GM19043 (cell line): ENCODE data around the gene TENT4B.

Experiments used
- ATAC-seq: cut with Tn5 transposase; IDR thresholded peaks from one replicate; pipeline ENCODE4 v1.9.1; 2021; ENCODE audit warnings: low read depth; ENCODE audit not compliant: unreplicated experiment

The TENT4B gene

DNA sequence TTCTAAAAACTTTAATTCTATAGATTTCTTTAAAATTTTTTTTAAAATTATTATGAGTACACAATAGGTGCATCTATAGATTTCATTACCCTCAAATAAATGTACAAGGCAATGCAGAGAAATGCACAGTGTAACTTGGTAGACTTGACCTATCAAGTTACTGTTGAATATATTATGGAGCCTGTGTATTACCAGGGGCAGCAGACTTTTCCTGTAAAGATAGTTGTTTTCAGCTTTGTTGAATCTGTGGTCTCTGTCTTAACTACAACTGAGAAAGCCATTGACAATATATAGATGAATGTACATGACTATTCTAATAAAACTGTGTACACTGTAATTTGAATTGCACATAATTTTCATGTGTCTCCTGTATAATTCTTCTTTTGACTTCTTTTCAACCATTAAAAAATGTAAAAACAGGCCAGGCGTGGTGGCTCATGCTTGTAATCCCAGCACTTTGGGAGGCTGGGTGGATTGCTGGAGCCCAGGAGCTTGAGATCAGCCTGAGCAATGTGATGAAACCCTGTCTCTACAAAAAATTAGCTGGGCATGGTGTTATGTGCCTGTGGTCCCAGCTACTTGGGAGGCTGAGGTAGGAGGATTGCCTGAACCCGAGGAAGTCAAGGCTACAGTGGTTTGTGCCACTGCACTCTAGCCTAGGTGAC lies 39.4 kb downstream of the TENT4B start:
- no peak for ATAC-seq

DNA sequence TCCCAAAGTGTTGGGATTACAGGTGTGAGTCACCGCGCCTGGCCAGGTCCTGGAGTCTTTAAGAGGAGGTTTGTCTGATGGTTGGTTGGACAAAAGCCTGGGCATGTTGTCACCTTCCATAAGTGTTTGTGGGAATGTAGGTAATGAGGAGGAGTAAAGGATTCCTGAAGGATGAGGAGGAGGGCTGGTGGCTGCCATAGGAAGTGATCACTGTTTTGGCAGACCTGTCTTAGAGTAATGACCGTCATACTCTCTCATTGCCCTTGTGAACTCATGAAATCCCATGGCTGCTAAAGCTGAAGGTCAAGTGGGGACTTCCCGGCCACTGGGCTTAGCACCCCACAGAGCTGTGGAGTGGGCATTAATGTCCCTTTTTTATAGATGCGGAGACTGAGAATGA lies 40.5 kb downstream of the TENT4B start:
- no peak for ATAC-seq

DNA sequence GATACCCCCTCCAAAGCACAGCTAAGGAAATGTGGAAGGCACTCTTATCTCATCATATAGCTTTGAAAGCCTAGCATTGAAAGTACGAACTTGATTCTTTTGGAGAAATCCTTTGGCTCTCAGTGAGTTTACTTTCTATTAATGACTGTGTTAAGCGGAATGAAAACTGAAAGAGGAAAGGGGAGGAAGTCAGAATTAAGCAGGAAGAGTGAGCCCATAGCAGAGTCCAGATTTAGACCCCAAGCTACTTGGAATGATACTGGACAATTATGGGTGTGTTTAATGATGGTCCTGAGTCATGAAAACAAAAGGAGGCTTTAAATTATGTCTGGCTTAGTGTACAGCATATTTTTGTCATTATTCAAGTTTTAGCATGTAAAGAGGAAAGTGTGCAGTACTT lies 42.2 kb downstream of the TENT4B start:
- no peak for ATAC-seq

DNA sequence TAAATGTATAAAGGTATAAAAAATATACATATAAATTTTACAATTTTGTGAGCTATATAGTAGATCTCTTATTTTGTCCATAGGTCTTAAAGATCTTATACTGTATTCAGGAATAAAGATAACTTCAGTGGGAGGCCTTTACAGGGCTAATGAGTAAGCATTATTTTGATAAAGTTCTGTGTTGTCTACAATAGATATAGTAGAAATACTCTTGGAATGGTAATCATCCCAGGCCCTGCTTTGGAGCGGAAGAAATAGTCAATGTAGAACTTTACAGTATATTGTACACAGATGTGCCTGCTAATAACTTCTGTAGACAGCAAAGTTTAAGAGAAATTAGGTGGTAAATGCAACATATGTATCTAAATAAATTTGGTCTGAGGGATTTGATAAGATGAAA lies 42.6 kb downstream of the TENT4B start:
- no peak for ATAC-seq

DNA sequence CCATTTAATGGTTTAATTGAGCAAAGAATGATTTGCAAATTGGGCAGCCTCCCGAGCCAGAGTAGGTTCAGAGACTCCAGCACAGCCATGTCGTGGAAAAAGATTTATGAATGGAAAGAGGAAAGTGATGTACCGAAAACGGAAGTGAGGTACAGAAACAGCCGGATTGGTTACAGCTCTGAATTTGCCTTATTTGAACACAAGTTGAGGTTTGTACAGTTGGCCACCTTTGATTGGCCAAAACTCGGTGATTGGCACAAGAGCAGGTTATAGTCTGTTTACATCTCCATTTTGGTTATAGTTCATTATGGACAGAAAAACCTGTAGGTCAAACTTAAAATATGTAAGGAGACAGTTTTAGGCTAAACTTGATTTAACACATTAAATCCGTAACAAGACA lies 44.5 kb downstream of the TENT4B start:
- no peak for ATAC-seq

DNA sequence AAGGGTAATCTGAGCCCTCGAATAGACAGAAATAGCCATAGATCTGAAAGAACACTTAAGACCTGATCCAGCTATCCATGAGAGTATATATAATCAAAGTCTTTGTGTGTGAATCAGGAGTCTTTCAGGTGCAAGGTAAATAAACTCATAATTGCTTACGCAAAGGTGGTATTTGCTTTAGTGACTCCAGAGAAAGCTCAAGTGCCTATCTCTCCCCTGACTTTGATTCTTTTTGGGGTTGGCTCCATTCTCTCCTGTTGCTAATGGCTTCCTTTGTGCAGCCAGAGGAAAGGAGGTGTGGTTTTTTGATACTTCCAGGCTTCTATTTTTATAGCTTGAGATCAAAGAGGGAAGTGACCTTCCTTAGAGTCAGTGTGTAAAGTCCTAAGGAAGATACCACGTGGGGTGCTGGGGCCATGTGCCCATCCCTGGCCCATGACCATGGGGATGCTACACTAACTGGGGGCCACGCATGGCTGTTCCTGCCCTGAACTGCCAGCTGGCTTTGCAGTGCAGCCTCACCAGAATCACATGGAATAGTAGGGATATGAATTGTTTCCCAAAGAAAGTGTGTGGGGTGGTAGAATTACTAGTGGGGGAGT lies 45.8 kb downstream of the TENT4B start:
- ATAC-seq = no peak

DNA sequence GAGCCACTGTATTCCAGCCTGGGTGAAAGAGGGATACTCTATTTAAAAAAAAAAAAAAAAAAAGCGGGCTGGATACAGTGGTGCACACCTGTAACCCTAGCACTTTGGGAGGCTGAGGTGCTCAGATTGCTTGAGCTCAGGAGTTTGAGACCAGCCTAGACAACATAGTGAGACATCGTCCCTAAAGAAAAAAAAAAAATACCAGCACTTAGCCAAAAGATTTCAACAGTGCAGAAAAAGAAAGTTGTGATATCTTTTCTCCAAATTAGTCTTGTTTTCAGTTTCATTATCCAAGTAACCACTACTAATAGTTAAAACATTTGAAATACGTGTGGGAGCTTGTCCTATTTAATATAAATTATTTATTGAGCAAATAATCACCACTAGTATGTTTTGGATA lies 48.7 kb downstream of the TENT4B start:
- no peak for ATAC-seq

DNA sequence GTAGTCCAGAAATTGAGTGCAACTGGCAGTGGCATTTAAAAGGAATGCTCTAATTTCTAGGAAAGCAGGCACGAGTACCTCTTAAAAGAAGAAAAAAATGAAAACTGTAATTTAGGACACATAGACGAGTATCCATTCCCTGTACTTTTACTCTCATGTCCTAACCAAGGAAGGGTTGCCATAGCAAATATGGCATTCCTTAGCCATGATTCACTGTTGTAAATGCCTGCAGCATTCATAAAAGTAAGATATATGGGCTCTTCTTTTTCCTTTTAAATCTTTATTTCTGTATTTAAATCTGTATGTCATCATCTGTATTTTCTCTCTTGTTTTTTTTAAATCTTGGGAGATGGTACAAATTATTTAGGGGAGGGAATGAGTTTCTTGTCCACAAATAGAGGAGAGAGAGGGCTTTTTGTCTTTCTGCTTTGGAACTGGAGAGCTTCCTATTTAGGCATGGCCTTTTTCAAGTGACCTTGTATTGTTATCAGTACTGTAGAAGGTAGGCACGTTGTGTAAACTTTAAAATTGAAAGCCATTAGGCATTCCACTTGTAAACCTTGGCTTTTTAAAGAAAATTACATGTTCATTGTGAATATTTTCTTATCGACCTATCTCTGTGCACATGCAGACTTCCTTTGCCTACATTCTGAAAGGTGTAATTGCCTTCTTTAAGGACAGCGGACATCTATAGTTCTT lies 50.0 kb downstream of the TENT4B start:
- no peak for ATAC-seq

DNA sequence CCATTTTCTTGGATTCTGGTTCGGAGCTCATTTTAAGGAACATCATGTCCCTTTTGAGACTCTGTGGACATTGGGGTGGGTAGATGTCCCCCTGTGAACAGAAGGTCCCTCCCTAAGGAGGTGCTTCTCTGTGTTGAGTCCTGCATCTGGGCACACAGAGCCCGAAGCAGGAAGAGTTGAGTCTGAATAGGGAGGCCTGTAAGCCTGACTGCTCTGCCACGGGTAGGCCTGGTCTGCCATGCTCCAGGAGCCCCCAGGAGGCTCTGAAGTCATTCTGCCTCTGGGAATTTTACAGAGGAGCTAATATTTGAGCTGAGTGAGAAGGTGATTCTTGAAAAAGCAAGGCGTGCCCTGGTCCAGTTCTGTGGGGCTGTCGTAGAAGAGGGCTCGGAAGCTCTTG lies 50.6 kb downstream of the TENT4B start:
- ATAC-seq = no peak

DNA sequence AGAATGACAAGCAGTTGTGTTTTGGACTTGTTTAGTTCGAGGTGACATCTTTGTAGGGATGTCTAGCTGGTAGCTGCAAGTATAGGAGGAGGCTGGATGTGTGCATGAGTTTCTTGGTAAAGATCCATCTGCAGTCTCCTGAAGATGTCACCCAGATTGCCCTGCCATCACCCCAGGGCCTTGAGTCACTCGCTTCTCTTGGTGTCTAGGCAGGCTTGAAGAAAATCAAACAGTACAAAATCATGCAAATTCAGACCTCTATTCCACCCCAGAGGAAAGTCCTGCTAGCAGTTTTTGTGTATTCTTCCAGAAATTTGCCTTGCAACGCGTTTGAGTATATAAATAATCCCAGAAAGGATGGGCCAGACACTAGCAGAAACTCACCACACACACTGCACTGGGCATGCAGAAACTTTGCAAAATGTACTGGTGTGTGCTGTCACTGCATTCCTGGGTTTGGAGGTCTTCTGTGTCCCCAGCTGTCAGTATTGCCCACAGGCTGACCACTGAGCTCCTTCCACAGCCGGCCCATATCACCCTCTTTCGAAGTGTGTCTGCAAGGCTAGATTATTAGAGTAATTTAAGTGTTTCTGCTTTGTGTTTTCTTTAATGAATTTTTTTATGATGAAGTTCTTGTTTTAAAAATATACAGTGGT lies 51.5 kb downstream of the TENT4B start:
- ATAC-seq = no peak

DNA sequence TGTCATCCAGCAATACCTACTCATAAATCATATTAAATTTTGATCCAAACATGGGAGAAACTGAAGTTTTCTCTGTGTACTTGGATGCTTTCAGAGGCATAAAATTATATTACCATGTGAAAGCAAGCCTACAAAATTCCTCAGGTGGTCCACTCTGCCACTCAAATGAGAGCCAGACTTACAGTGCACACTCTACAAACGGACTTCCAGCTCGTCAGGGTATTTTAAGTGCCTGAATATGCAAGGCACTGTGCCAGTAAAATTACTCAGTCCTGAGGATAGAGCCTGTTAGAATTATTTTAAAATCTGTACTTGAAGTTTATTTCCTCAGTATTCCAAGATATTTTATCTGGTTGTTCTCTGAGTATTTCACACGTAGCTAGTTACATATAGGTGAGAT lies 54.5 kb downstream of the TENT4B start:
- no peak for ATAC-seq

DNA sequence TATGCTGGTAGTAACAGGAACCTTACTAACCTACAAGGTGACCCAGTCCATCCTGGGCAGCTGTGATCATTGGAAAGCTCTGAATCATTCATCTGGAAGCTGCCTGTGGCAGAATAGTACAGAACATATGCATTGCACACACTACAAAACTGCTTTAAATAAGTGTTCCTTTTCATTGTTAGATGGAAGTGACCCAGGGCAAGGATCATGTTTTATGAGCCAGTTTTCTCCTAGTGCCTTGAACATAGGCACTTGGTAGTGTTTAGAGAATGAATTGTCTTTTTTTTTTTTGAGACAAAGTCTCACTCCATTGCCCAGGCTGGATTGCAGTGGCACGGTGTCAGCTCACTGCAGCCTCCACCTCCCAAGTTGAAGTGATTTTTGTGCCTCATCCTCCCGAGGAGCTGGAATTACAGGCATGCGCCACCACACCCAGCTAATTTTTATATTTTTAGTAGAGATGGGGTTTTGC lies 55.4 kb downstream of the TENT4B start:
- ATAC-seq = no peak

DNA sequence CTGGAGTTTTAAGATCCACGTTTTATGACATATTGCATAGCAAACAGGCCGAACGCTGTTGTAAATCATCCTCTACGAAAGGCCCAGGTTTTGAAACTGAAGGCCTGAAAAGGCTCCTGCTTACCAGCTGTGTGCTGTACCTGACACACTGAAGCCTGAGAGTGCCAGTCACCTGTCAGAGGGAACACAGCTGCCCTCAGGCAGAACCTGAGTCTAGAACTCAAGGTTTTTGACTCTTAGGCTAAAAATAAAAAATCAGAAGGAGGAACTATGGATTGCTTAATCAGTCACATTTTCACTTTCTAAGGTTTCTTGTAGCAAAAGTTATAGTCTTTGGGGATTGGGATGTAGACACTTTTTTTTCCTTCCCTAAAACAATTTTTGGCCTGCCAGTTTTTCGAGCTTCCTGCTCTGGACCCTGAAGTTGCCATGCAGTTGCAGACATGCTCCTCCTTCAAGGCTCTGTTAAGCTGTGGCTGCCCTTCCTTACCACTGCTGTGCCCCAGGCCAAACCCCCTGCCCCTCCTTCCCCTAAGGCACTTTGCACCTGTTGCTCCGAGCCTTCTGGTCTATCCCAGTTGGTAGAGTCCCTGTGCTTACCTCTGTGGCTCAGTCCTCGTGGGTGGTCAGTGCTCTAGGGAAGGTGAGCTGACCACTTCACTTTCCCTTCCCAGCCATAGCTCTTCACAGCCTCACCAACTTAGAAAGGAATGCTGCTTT lies 56.6 kb downstream of the TENT4B start:
- ATAC-seq = no peak

DNA sequence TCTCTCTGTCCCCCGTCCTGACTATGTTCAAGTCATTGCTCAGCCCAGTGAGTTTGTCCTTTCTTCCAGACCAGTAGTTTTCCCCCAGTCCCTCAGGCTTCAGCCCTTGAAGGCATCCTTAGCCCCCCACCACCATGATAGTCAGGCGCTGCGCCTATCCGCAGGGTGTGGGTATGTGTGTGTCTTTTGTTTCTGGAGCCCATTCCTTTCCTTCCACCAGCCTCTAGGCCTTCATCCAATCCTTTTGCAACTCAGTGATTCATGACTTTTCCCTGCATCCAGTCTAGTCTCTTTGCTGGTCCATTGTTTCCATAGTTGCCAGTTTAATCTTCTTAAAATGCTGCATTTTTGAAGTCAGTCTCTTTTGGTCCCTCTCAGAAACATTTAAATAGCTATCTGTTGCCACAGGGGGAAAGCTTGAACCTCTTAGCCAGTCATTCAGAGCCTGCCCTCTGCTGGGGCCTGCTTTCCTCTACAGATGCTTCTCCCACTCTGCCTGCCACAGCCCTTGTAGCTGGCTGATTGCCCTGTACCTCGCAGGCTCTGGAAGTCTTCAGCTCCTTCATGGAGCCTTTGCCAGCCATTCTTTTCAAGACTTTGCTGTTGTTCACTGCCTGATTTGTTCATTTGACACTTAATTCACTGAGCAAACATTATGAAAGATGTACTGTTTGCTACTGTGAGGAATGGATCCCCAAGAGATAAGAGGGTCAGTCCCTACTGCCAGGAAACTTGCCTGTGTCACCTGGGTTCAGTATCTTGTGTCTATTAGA lies 57.3 kb downstream of the TENT4B start:
- ATAC-seq = peak; percentile 90

DNA sequence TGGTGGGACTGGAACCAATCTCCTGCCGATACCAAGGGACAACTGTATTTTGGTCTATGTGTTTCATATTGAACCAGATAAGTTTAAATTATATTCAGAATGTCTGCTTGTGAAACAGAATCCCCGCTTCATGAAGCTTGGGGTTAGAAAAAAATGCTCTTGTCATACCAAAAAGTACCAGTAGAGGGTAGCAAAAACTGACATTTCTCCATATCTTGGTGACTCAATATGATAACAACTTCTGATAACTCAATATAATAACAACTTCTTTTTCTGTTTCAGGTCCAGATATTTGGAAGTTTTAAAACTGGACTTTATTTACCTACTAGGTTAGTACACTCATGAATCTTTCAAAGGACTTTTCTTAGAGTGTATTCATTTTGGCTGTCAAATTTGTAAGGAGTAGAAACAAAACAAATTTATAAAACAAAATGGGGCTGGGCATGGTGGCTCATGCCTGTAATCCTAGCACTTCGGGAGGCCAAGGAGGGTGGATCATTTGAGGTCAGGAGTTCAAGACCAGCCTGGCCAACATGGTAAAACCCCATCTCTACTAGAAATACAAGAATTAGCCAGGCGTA lies 60.9 kb downstream of the TENT4B start:
- no peak for ATAC-seq

DNA sequence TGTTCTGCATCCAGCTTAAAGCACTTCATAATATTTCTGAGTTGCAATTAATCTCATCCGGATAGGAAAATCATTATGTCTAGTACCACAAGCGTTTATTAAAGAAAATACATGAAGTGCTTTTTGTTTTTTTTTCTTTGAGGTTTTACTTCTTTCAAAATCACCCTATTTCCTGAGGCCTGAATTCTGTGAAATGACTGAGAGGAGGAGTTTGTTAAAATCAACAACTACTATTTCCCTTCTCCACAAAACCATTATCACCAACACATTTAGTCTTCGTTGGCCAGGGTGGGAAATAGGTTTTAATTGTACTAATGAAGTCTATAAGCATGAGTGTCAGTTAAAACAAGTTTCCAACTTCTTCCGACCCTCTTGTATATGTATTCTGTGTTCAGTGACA lies 62.6 kb downstream of the TENT4B start:
- no peak for ATAC-seq

DNA sequence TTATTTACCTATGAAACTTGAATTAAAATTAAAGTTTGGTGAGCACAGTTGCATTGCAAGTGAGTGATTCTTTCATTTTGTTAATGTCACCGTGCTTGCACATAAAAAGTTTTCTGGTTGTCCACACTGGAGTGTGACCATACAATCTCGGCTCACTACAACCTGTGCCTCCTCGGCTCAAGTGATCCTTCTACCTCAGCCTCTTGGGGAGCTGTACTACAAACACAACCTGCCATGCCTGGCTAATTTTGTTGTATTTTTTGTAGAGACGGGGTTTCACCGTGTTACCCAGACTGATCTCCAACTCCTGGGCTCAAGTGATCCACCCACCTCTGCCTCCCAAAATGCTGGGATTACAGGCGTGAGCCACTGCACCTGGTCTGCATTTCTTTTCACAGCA lies 63.1 kb downstream of the TENT4B start:
- ATAC-seq = no peak

DNA sequence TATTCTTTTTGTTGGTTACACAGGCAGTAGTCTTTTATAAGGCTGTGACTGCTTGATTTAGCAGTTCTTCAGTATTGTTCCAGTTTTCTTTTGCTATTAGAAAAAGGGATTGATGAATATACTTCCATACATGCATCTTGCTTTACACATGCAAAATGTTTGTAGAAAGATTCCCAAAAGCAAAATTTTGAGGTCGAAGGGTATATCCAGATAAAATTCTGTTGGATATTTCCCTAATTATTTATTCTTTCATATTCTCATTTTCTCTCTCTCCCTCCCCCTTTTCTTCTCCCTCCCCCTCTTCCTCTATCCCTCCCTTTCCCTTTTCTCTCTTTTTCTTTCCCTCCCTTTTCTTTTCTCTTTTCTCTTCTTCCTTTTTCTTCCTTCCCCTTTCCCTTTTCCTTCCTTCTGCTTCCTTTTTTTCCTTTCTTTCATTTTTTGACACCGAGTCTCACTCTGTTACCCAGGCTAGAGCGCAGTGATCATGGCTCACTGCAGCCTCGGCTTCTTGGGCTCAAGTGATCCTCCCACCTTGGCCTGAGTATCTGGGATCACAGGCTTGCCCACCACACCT lies 66.4 kb downstream of the TENT4B start:
- no peak for ATAC-seq

DNA sequence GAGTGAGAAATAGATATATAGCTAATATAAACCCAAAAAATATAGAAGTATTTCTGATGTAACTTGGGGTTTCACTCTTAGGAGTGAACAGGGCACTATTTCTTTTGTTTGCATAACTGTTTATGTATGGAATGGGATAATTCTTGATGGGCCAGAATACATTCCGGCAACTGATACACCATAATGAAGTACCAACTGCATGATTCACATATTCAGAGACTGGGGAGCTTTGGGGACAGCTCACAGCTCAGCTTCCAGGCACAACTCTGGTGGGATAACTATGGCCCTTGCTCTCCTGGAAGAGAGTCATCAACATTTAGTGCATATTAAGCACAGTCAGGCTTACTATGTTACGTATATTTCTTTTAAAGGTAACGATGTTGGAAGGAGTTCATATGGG lies 71.2 kb downstream of the TENT4B start:
- no peak for ATAC-seq
